DND-41 (cell line): ENCODE data around the gene MARS2.

Experiments used
- ATAC-seq: fragments of 200-7000 bp; cut with Tn5 transposase; 3 replicates; pipeline ENCODE4 v1.9.1; 2021; ENCODE audit warnings: low read depth; ENCODE audit not compliant: insufficient read depth
- DNase-seq: peaks from one replicate; pipeline ENCODE4 v3.0.0-alpha.2; 2020
- H2AFZ ChIP-seq: 2 replicates; pipeline ENCODE4 v1.6.0; 2012; ENCODE audit warnings: low read depth, low read length
- H3K27ac ChIP-seq: 2 replicates; pipeline ENCODE4 v1.5.1; 2012; ENCODE audit warnings: low read length, inconsistent platforms
- H3K27me3 ChIP-seq: fragments of 200-600 bp; sonication (generic); 2 replicates; pipeline ENCODE4 v1.6.0; 2012; ENCODE audit warnings: low read length, mild to moderate bottlenecking, inconsistent platforms; ENCODE audit not compliant: insufficient read depth, poor library complexity
- H3K36me3 ChIP-seq: 2 replicates; pipeline ENCODE4 v1.5.1; 2012; ENCODE audit warnings: low read length, inconsistent platforms; ENCODE audit not compliant: insufficient read depth
- H3K4me1 ChIP-seq: 2 replicates; pipeline ENCODE4 v1.5.1; 2012; ENCODE audit warnings: mild to moderate bottlenecking, low read length; ENCODE audit not compliant: insufficient read depth
- H3K4me2 ChIP-seq: 2 replicates; pipeline ENCODE4 v1.6.0; 2012; ENCODE audit warnings: mild to moderate bottlenecking, moderate library complexity, low read length, inconsistent platforms; ENCODE audit not compliant: insufficient read depth
- H3K4me3 ChIP-seq, 2 experiments: fragments of 200-600 bp in 1 of 2; shearing (Covaris generic) in 1 of 2; 2 replicates each; pipeline ENCODE4 v1.5.1; 2012 to 2016; ENCODE audit warnings: inconsistent platforms in 2 of 2, low read length in 2 of 2, mild to moderate bottlenecking in 2 of 2, low read depth in 1 of 2, moderate library complexity in 1 of 2
- H3K79me2 ChIP-seq: 2 replicates; pipeline ENCODE4 v1.6.0; 2012; ENCODE audit warnings: low read length, inconsistent platforms; ENCODE audit not compliant: insufficient read depth
- H3K9ac ChIP-seq: 2 replicates; pipeline ENCODE4 v1.6.0; 2012; ENCODE audit warnings: low read depth, mild to moderate bottlenecking, inconsistent platforms, low read length, moderate library complexity
- H3K9me3 ChIP-seq: 2 replicates; pipeline ENCODE4 v1.5.1; 2012; ENCODE audit warnings: low read length, moderate library complexity, mild to moderate bottlenecking, inconsistent platforms; ENCODE audit not compliant: insufficient read depth, severe bottlenecking
- H4K20me1 ChIP-seq: 2 replicates; pipeline ENCODE4 v1.6.0; 2012; ENCODE audit warnings: low read length; ENCODE audit not compliant: insufficient read depth
- CTCF ChIP-seq: IDR thresholded peaks from 2 replicates; pipeline ENCODE4 v1.5.1; 2012; ENCODE audit warnings: borderline replicate concordance, low read length, moderate library complexity, mild to moderate bottlenecking; ENCODE audit not compliant: poor library complexity, severe bottlenecking; ENCODE audit errors: extremely low read depth
- EZH2 ChIP-seq: IDR thresholded peaks from 3 replicates; pipeline ENCODE4 v1.6.1; 2012; ENCODE audit warnings: borderline replicate concordance, low read depth, mild to moderate bottlenecking, moderate library complexity, low read length, inconsistent platforms; ENCODE audit not compliant: severe bottlenecking

Gene MARS2

GRCh38 chr2:197673106-197673505, 32.1 kb upstream of the MARS2 start:
- H3K4me2 ChIP-seq = no peak overlapping the region
- H3K36me3 ChIP-seq = no peaks in the 10 kb centered on the region
- ATAC-seq (no peak), DNase-seq (no peak)
- no peaks in the 10 kb centered on the region for H4K20me1 ChIP-seq
- no peak overlapping the region for H3K9ac ChIP-seq
- no peaks in the 10 kb centered on the region for H3K4me1 ChIP-seq
- no peaks in the 10 kb centered on the region for H3K9me3 ChIP-seq
- peaks cover 10% of the 10 kb centered on the region for H3K27me3 ChIP-seq
- no peak overlapping the region for H3K4me3 ChIP-seq
- H3K79me2 ChIP-seq = no peaks in the 10 kb centered on the region
- TF ChIP-seq CTCF (no peak), EZH2 (no peak)
- no peak overlapping the region for H2AFZ ChIP-seq
- no peak overlapping the region for H3K27ac ChIP-seq

GRCh38 chr2:197673606-197674005, 31.6 kb upstream of the MARS2 start:
- Histone ChIP-seq H3K79me2 (no peaks in the 10 kb centered on the region), H3K4me2 (no peak overlapping the region), H3K27me3 (peaks cover 11% of the 10 kb centered on the region), H3K27ac (no peak overlapping the region), H3K36me3 (no peaks in the 10 kb centered on the region), H3K4me1 (no peaks in the 10 kb centered on the region), H3K9ac (no peak overlapping the region), H3K4me3 (no peak overlapping the region), H4K20me1 (no peaks in the 10 kb centered on the region), H3K9me3 (no peaks in the 10 kb centered on the region), H2AFZ (no peak overlapping the region)
- TF ChIP-seq EZH2 (no peak), CTCF (no peak)
- ATAC-seq (no peak), DNase-seq (no peak)

- no peak for ATAC-seq
- peaks cover 11% of the 10 kb centered on the region for H3K27me3 ChIP-seq
- TF ChIP-seq EZH2 (no peak), CTCF (no peak)
- no peak for DNase-seq
- H3K36me3 ChIP-seq = no peaks in the 10 kb centered on the region
- no peaks in the 10 kb centered on the region for H3K4me1 ChIP-seq
- no peak overlapping the region for H3K9ac ChIP-seq
- H3K4me3 ChIP-seq = no peak overlapping the region
- H4K20me1 ChIP-seq = no peaks in the 10 kb centered on the region
- H2AFZ ChIP-seq = no peak overlapping the region
- no peak overlapping the region for H3K4me2 ChIP-seq
- no peak overlapping the region for H3K27ac ChIP-seq
- no peaks in the 10 kb centered on the region for H3K79me2 ChIP-seq
- H3K9me3 ChIP-seq = no peaks in the 10 kb centered on the region
These were observed 31.1 kb upstream of the MARS2 start for GRCh38 chr2:197674060-197674459.

- Histone ChIP-seq H4K20me1 (no peaks in the 10 kb centered on the region), H3K79me2 (no peaks in the 10 kb centered on the region), H3K4me1 (no peaks in the 10 kb centered on the region), H2AFZ (no peak overlapping the region), H3K9me3 (no peaks in the 10 kb centered on the region), H3K36me3 (no peaks in the 10 kb centered on the region), H3K27ac (no peak overlapping the region), H3K4me2 (no peak overlapping the region), H3K27me3 (peaks cover 11% of the 10 kb centered on the region), H3K9ac (no peak overlapping the region), H3K4me3 (no peak overlapping the region)
- ATAC-seq (no peak), DNase-seq (no peak)
- TF ChIP-seq EZH2 (no peak), CTCF (no peak)
These were observed 30.6 kb upstream of the MARS2 start for GRCh38 chr2:197674591-197674990.
